ENCODE results near the gene MRPS10.

Gene MRPS10

GRCh38 chr6:42239333-42239732 is 21.7 kb upstream of the MRPS10 start:
- Histone ChIP-seq H3K36me3 (replicated peaks in 1 of 2; ENCODE audit: control insufficient read depth in 2 of 2, insufficient read depth in 2 of 2, low read length in 2 of 2) (peaks cover 21 to 64% of the 10 kb centered on the region in 2 donors), H2AFZ (ENCODE audit: low read length) (no peak overlapping the region), H3K4me2 (ENCODE audit: insufficient read depth, low read length, poor library complexity, severe bottlenecking) (no peak overlapping the region), H3K14ac (ENCODE audit: low read length) (no peak overlapping the region), H3K79me1 (ENCODE audit: low read depth, low read length) (no peaks in the 10 kb centered on the region), H3K4me3 (ENCODE audit: low read length in 2 of 2) (no peak overlapping the region), H3K27ac (replicated peaks; ENCODE audit: low read length) (no peak overlapping the region), H3K23ac (ENCODE audit: low read depth, low read length, poor library complexity) (no peak overlapping the region), H2BK5ac (ENCODE audit: low read length) (no peak overlapping the region), H3K18ac (ENCODE audit: low read length) (no peak overlapping the region), H2AK5ac (ENCODE audit: low read depth, low read length) (no peak overlapping the region), H3K4ac (ENCODE audit: low read length) (no peak overlapping the region), H3K9ac (ENCODE audit: low read depth, low read length, poor library complexity) (no peak overlapping the region), H2BK15ac (ENCODE audit: low read length) (no peak overlapping the region), H3K4me1 (ENCODE audit: control insufficient read depth in 2 of 2, insufficient read depth in 1 of 2, low read depth in 1 of 2, low read length in 2 of 2) (peaks cover 2 to 6% of the 10 kb centered on the region in 2 donors), H4K8ac (ENCODE audit: low read depth, low read length) (no peak overlapping the region), H2BK120ac (ENCODE audit: low read depth, low read length) (no peak overlapping the region), H3K27me3 (ENCODE audit: control insufficient read depth in 3 of 3, insufficient read depth in 3 of 3, low read depth in 1 of 3, low read length in 3 of 3) (no peaks in the 10 kb centered on the region), H3K9me3 (replicated peaks in 1 of 2; ENCODE audit: control insufficient read depth in 2 of 2, insufficient read depth in 1 of 2, low read depth in 1 of 2, low read length in 2 of 2) (no peaks in the 10 kb centered on the region), H4K91ac (ENCODE audit: low read depth, low read length, poor library complexity) (no peak overlapping the region), H2BK12ac (ENCODE audit: low read length) (no peak overlapping the region)
- WGBS, 2 donors (ENCODE audit: extremely low coverage in 2 of 2, insufficient read length in 2 of 2, insufficient replicate concordance in 1 of 2): no CpG with 5 or more reads among the region's 5 CpGs
- no peak for DNase-seq (ENCODE audit: low spot score)

- Histone ChIP-seq H3K14ac (ENCODE audit: low read length) (no peak overlapping the region), H3K9ac (ENCODE audit: low read depth, low read length, poor library complexity) (no peak overlapping the region), H3K18ac (ENCODE audit: low read length) (no peak overlapping the region), H3K27me3 (ENCODE audit: control insufficient read depth in 3 of 3, insufficient read depth in 3 of 3, low read depth in 1 of 3, low read length in 3 of 3) (no peaks in the 10 kb centered on the region), H4K91ac (ENCODE audit: low read depth, low read length, poor library complexity) (no peak overlapping the region), H3K36me3 (replicated peaks in 1 of 2; ENCODE audit: control insufficient read depth in 2 of 2, insufficient read depth in 2 of 2, low read length in 2 of 2) (peaks cover 17 to 62% of the 10 kb centered on the region in 2 donors), H2BK5ac (ENCODE audit: low read length) (no peak overlapping the region), H3K4me3 (ENCODE audit: low read length in 2 of 2) (no peak overlapping the region), H2BK12ac (ENCODE audit: low read length) (no peak overlapping the region), H4K8ac (ENCODE audit: low read depth, low read length) (no peak overlapping the region), H3K23ac (ENCODE audit: low read depth, low read length, poor library complexity) (no peak overlapping the region), H2BK15ac (ENCODE audit: low read length) (no peak overlapping the region), H2AK5ac (ENCODE audit: low read depth, low read length) (no peak overlapping the region), H3K79me1 (ENCODE audit: low read depth, low read length) (no peaks in the 10 kb centered on the region), H3K4me1 (ENCODE audit: control insufficient read depth in 2 of 2, insufficient read depth in 1 of 2, low read depth in 1 of 2, low read length in 2 of 2) (peaks cover 2 to 6% of the 10 kb centered on the region in 2 donors), H3K27ac (replicated peaks; ENCODE audit: low read length) (no peak overlapping the region), H3K4me2 (ENCODE audit: insufficient read depth, low read length, poor library complexity, severe bottlenecking) (no peak overlapping the region), H2BK120ac (ENCODE audit: low read depth, low read length) (no peak overlapping the region), H3K4ac (ENCODE audit: low read length) (no peak overlapping the region), H2AFZ (ENCODE audit: low read length) (no peak overlapping the region), H3K9me3 (replicated peaks in 1 of 2; ENCODE audit: control insufficient read depth in 2 of 2, insufficient read depth in 1 of 2, low read depth in 1 of 2, low read length in 2 of 2) (no peaks in the 10 kb centered on the region)
- DNase-seq (ENCODE audit: low spot score): no peak
- no CpG with 5 or more reads among the region's 1 CpG for WGBS, 2 donors (ENCODE audit: extremely low coverage in 2 of 2, insufficient read length in 2 of 2, insufficient replicate concordance in 1 of 2)
Observed at GRCh38 chr6:42237857-42238256, 20.2 kb upstream of the MRPS10 start.

GRCh38 chr6:42236682-42237473 is 19.2 kb upstream of the MRPS10 start:
- Histone ChIP-seq H3K4ac (ENCODE audit: low read length) (no peak overlapping the region), H2BK5ac (ENCODE audit: low read length) (no peak overlapping the region), H3K36me3 (replicated peaks in 1 of 2; ENCODE audit: control insufficient read depth in 2 of 2, insufficient read depth in 2 of 2, low read length in 2 of 2) (peaks cover 15 to 62% of the 10 kb centered on the region in 2 donors), H3K4me2 (ENCODE audit: insufficient read depth, low read length, poor library complexity, severe bottlenecking) (no peak overlapping the region), H3K27me3 (ENCODE audit: control insufficient read depth in 3 of 3, insufficient read depth in 3 of 3, low read depth in 1 of 3, low read length in 3 of 3) (no peaks in the 10 kb centered on the region), H2AK5ac (ENCODE audit: low read depth, low read length) (no peak overlapping the region), H3K18ac (ENCODE audit: low read length) (no peak overlapping the region), H3K23ac (ENCODE audit: low read depth, low read length, poor library complexity) (no peak overlapping the region), H3K79me1 (ENCODE audit: low read depth, low read length) (no peaks in the 10 kb centered on the region), H2AFZ (ENCODE audit: low read length) (no peak overlapping the region), H3K9me3 (replicated peaks in 1 of 2; ENCODE audit: control insufficient read depth in 2 of 2, insufficient read depth in 1 of 2, low read depth in 1 of 2, low read length in 2 of 2) (no peaks in the 10 kb centered on the region), H2BK12ac (ENCODE audit: low read length) (no peak overlapping the region), H3K4me1 (ENCODE audit: control insufficient read depth in 2 of 2, insufficient read depth in 1 of 2, low read depth in 1 of 2, low read length in 2 of 2) (peaks cover 2 to 6% of the 10 kb centered on the region in 2 donors), H2BK15ac (ENCODE audit: low read length) (no peak overlapping the region), H3K4me3 (ENCODE audit: low read length in 2 of 2) (no peak overlapping the region), H3K14ac (ENCODE audit: low read length) (no peak overlapping the region), H3K9ac (ENCODE audit: low read depth, low read length, poor library complexity) (no peak overlapping the region), H4K8ac (ENCODE audit: low read depth, low read length) (no peak overlapping the region), H3K27ac (replicated peaks; ENCODE audit: low read length) (no peak overlapping the region), H2BK120ac (ENCODE audit: low read depth, low read length) (no peak overlapping the region), H4K91ac (ENCODE audit: low read depth, low read length, poor library complexity) (no peak overlapping the region)
- no CpG with 5 or more reads among the region's 5 CpGs for WGBS, 2 donors (ENCODE audit: extremely low coverage in 2 of 2, insufficient read length in 2 of 2, insufficient replicate concordance in 1 of 2)
- no peak for DNase-seq (ENCODE audit: low spot score)

- WGBS, 2 donors (ENCODE audit: extremely low coverage in 2 of 2, insufficient read length in 2 of 2, insufficient replicate concordance in 1 of 2): no CpG with 5 or more reads among the region's 9 CpGs
- Histone ChIP-seq H3K18ac (ENCODE audit: low read length) (no peak overlapping the region), H3K27ac (replicated peaks; ENCODE audit: low read length) (no peak overlapping the region)
Observed at GRCh38 chr6:42236030-42236429, 18.4 kb upstream of the MRPS10 start.

More at GRCh38 chr6:42236030-42236429, 18.4 kb upstream of the MRPS10 start:
- Histone ChIP-seq H4K91ac (ENCODE audit: low read depth, low read length, poor library complexity) (no peak overlapping the region), H3K4me3 (ENCODE audit: low read length in 2 of 2) (no peak overlapping the region), H2BK12ac (ENCODE audit: low read length) (no peak overlapping the region), H2BK15ac (ENCODE audit: low read length) (no peak overlapping the region), H3K4me2 (ENCODE audit: insufficient read depth, low read length, poor library complexity, severe bottlenecking) (no peak overlapping the region), H3K23ac (ENCODE audit: low read depth, low read length, poor library complexity) (no peak overlapping the region), H3K4me1 (ENCODE audit: control insufficient read depth in 2 of 2, insufficient read depth in 1 of 2, low read depth in 1 of 2, low read length in 2 of 2) (peaks cover 2 to 6% of the 10 kb centered on the region in 2 donors), H3K79me1 (ENCODE audit: low read depth, low read length) (no peaks in the 10 kb centered on the region), H2AFZ (ENCODE audit: low read length) (no peak overlapping the region), H3K36me3 (replicated peaks in 1 of 2; ENCODE audit: control insufficient read depth in 2 of 2, insufficient read depth in 2 of 2, low read length in 2 of 2) (peaks cover 15 to 64% of the 10 kb centered on the region in 2 donors), H4K8ac (ENCODE audit: low read depth, low read length) (no peak overlapping the region), H3K9me3 (replicated peaks in 1 of 2; ENCODE audit: control insufficient read depth in 2 of 2, insufficient read depth in 1 of 2, low read depth in 1 of 2, low read length in 2 of 2) (no peaks in the 10 kb centered on the region), H3K4ac (ENCODE audit: low read length) (no peak overlapping the region), H3K14ac (ENCODE audit: low read length) (no peak overlapping the region), H3K27me3 (ENCODE audit: control insufficient read depth in 3 of 3, insufficient read depth in 3 of 3, low read depth in 1 of 3, low read length in 3 of 3) (no peaks in the 10 kb centered on the region), H2BK5ac (ENCODE audit: low read length) (no peak overlapping the region), H2AK5ac (ENCODE audit: low read depth, low read length) (no peak overlapping the region), H2BK120ac (ENCODE audit: low read depth, low read length) (no peak overlapping the region), H3K9ac (ENCODE audit: low read depth, low read length, poor library complexity) (no peak overlapping the region)
- DNase-seq (ENCODE audit: low spot score): no peak
